Small intestine (tissue), 4 donors: ENCODE results near the gene CD300LD. TPM values are rescaled to one million over a fixed set of nuclear protein-coding genes. Genes with fewer than 3 reads are reported as not detected.

Experiments used
- polyA plus RNA-seq, 4 donors: library from polyadenylated mRNA; stranded (reverse) in 3 of 4; unstranded in 1 of 4; fragments of 200-250 nt in 3 of 4; fragments of 120-200 nt in 1 of 4; gene quantifications; one replicate each; pipeline versions ENCODE4 v1.2.1 to v1.2.3, GENCODE V29; 2013
- donor health status: healthy with polysubstance abuse.
- donor health status: Bipolar disorder and iron deficiency.
- donor health status: healthy.

CD300LD gene
- polyA plus RNA-seq, 4 donors = not detected

Other genes with a start within 250 kb of the CD300LD start
- under 1 TPM in 2 of 4 donors, not detected in 2; 0.15 to 0.21 TPM for gene BTBD17, start 230.4 kb downstream of the CD300LD start, polyA plus RNA-seq
- gene GPR142, start 224.8 kb downstream of the CD300LD start, polyA plus RNA-seq = under 1 TPM in 2 of 4 donors, not detected in 2; 0.19 to 0.93 TPM
- 10 to 100 TPM; 41.3 to 72.8 (median 48.1) TPM for gene GPRC5C, start 160.2 kb downstream of the CD300LD start, polyA plus RNA-seq
- 1 to 10 TPM; 1.1 to 5.9 (median 5.4) TPM for gene CD300A, start 125.6 kb downstream of the CD300LD start, polyA plus RNA-seq
- under 1 TPM in 3 of 4 donors, not detected in 1; 0.13 to 0.27 (median 0.25) TPM for gene CD300LB, start 60.8 kb downstream of the CD300LD start, polyA plus RNA-seq
- 1 to 10 TPM in 2 of 4 donors, under 1 TPM in 1, not detected in 1; 0.81 to 1.1 (median 1.1) TPM for gene CD300C, start 46.2 kb downstream of the CD300LD start, polyA plus RNA-seq
- gene CD300H, start 24.8 kb downstream of the CD300LD start, polyA plus RNA-seq = under 1 TPM in 1 of 4 donors, not detected in 3; 0.13 TPM
- under 1 TPM in 3 of 4 donors, not detected in 1; 0.04 to 0.33 (median 0.22) TPM for gene CD300E, start 31.5 kb upstream of the CD300LD start, polyA plus RNA-seq
- gene CD300LF, start 120.6 kb upstream of the CD300LD start, polyA plus RNA-seq = 1 to 10 TPM; 1.6 to 5.7 (median 2.4) TPM
- gene RAB37, start 145.0 kb upstream of the CD300LD start, polyA plus RNA-seq = 10 to 100 TPM in 1 of 4 donors, 1 to 10 TPM in 3; 1.8 to 18.7 (median 4.1) TPM
- 100 to 1,000 TPM; 231 to 592 (median 518) TPM for gene NHERF1, start 156.3 kb upstream of the CD300LD start, polyA plus RNA-seq
- 10 to 100 TPM; 12.4 to 28.3 (median 22.2) TPM for gene NAT9, start 184.1 kb upstream of the CD300LD start, polyA plus RNA-seq